ENCODE results near the gene EIF1.
"Not testable (repeated sequence)": the region's sequence is repeated elsewhere in the genome, so short reads cannot be mapped to it uniquely, and the experiment has no call there.

The EIF1 gene

GRCh38 chr17:41660221-41660711, 28.4 kb upstream of the EIF1 start:
- no peak overlapping the region for H3K4me3 Mint-ChIP-seq
- peaks cover 3% of the 10 kb centered on the region for H3K36me3 Mint-ChIP-seq (ENCODE audit: insufficient read depth)
- ATAC-seq (replicated peaks) (no peak), DNase-seq (no peak)
- H3K4me1 Mint-ChIP-seq (ENCODE audit: low read depth in 2 of 2), result no peaks in the 10 kb centered on the region
- H3K9me3 Mint-ChIP-seq, result no peaks in the 10 kb centered on the region
- H3K27ac Mint-ChIP-seq, result no peak overlapping the region
- peaks cover 6 to 19% of the 10 kb centered on the region in 2 donors for H3K27me3 Mint-ChIP-seq

GRCh38 chr17:41663451-41664171, 25.1 kb upstream of the EIF1 start:
- no peaks in the 10 kb centered on the region for H3K9me3 Mint-ChIP-seq
- no peaks in the 10 kb centered on the region for H3K27me3 Mint-ChIP-seq
- no peak for DNase-seq
- H3K36me3 Mint-ChIP-seq (ENCODE audit: insufficient read depth), result peaks cover 14% of the 10 kb centered on the region
- peaks cover 17 to 18% of the 10 kb centered on the region in 2 donors for H3K4me1 Mint-ChIP-seq (ENCODE audit: low read depth in 2 of 2)
- peak overlapping the region; percentile 14 to 15 for H3K27ac Mint-ChIP-seq
- H3K4me3 Mint-ChIP-seq, result no peak overlapping the region
- ATAC-seq (replicated peaks), result no peak

GRCh38 chr17:41664172-41664457, 24.6 kb upstream of the EIF1 start:
- Mint-ChIP-seq H3K4me1 (ENCODE audit: low read depth in 2 of 2) (peaks cover 17 to 18% of the 10 kb centered on the region in 2 donors), H3K27ac (no peak overlapping the region), H3K4me3 (no peak overlapping the region), H3K36me3 (ENCODE audit: insufficient read depth) (peaks cover 14% of the 10 kb centered on the region), H3K27me3 (no peaks in the 10 kb centered on the region), H3K9me3 (no peaks in the 10 kb centered on the region)
- ATAC-seq (replicated peaks) (no peak), DNase-seq (no peak)

GRCh38 chr17:41664587-41665565, 23.8 kb upstream of the EIF1 start:
- H3K36me3 Mint-ChIP-seq (ENCODE audit: insufficient read depth), result peaks cover 14% of the 10 kb centered on the region
- H3K27ac Mint-ChIP-seq, result peak overlapping the region; percentile 99
- no peak for ATAC-seq (replicated peaks)
- no peaks in the 10 kb centered on the region for H3K9me3 Mint-ChIP-seq
- peaks cover 17 to 18% of the 10 kb centered on the region in 2 donors for H3K4me1 Mint-ChIP-seq (ENCODE audit: low read depth in 2 of 2)
- no peaks in the 10 kb centered on the region for H3K27me3 Mint-ChIP-seq
- DNase-seq, result no peak
- H3K4me3 Mint-ChIP-seq, result peak overlapping the region; percentile 89 to 95

GRCh38 chr17:41665566-41666236, 23.0 kb upstream of the EIF1 start:
- ATAC-seq (replicated peaks) (peak; percentile 77), DNase-seq (peak; percentile 86 to 92 (median 91))
- peaks cover 17 to 18% of the 10 kb centered on the region in 2 donors for H3K4me1 Mint-ChIP-seq (ENCODE audit: low read depth in 2 of 2)
- H3K9me3 Mint-ChIP-seq, result no peaks in the 10 kb centered on the region
- H3K27me3 Mint-ChIP-seq, result no peaks in the 10 kb centered on the region
- peaks cover 14% of the 10 kb centered on the region for H3K36me3 Mint-ChIP-seq (ENCODE audit: insufficient read depth)
- H3K4me3 Mint-ChIP-seq, result peak overlapping the region; percentile 89 to 95
- H3K27ac Mint-ChIP-seq, result peak overlapping the region; percentile 99

GRCh38 chr17:41666237-41666641, 22.4 kb upstream of the EIF1 start:
- no peaks in the 10 kb centered on the region for H3K9me3 Mint-ChIP-seq

GRCh38 chr17:41666708-41667279, 21.9 kb upstream of the EIF1 start:
- H3K27ac Mint-ChIP-seq, result peak overlapping the region; percentile 99
- peaks cover 14% of the 10 kb centered on the region for H3K36me3 Mint-ChIP-seq (ENCODE audit: insufficient read depth)
- no peaks in the 10 kb centered on the region for H3K9me3 Mint-ChIP-seq
- H3K27me3 Mint-ChIP-seq, result no peaks in the 10 kb centered on the region
- H3K4me3 Mint-ChIP-seq, result peak overlapping the region; percentile 89 to 95
- peaks cover 17 to 18% of the 10 kb centered on the region in 2 donors for H3K4me1 Mint-ChIP-seq (ENCODE audit: low read depth in 2 of 2)
- ATAC-seq (replicated peaks) (peak; percentile 57), DNase-seq (peak; percentile 86 to 89 (median 86))

More at GRCh38 chr17:41666237-41666641, 22.4 kb upstream of the EIF1 start:
- ATAC-seq (replicated peaks), result peak; percentile 68
- peaks cover 17 to 18% of the 10 kb centered on the region in 2 donors for H3K4me1 Mint-ChIP-seq (ENCODE audit: low read depth in 2 of 2)
- no peaks in the 10 kb centered on the region for H3K27me3 Mint-ChIP-seq
- H3K27ac Mint-ChIP-seq, result peak overlapping the region; percentile 99
- peak in 2 of 3 experiments; percentile 62 to 66 for DNase-seq
- H3K36me3 Mint-ChIP-seq (ENCODE audit: insufficient read depth), result peaks cover 14% of the 10 kb centered on the region
- peak overlapping the region; percentile 89 to 95 for H3K4me3 Mint-ChIP-seq

- peaks cover 14% of the 10 kb centered on the region for H3K36me3 Mint-ChIP-seq (ENCODE audit: insufficient read depth)
- H3K4me3 Mint-ChIP-seq, result peak overlapping the region; percentile 89 to 95
- no peak for ATAC-seq (replicated peaks)
- no peak for DNase-seq
- peak overlapping the region; percentile 99 for H3K27ac Mint-ChIP-seq
- H3K9me3 Mint-ChIP-seq, result no peaks in the 10 kb centered on the region
- H3K27me3 Mint-ChIP-seq, result no peaks in the 10 kb centered on the region
- peaks cover 17 to 18% of the 10 kb centered on the region in 2 donors for H3K4me1 Mint-ChIP-seq (ENCODE audit: low read depth in 2 of 2)
Observed at GRCh38 chr17:41667280-41668041, 21.2 kb upstream of the EIF1 start.

GRCh38 chr17:41672153-41672552, 16.5 kb upstream of the EIF1 start:
- Mint-ChIP-seq H3K27ac (no peak overlapping the region), H3K27me3 (no peaks in the 10 kb centered on the region), H3K4me1 (ENCODE audit: low read depth in 2 of 2) (peaks cover 5% of the 10 kb centered on the region in 2 donors), H3K9me3 (no peaks in the 10 kb centered on the region), H3K4me3 (no peak overlapping the region), H3K36me3 (ENCODE audit: insufficient read depth) (peaks cover 2% of the 10 kb centered on the region)
- no peak for ATAC-seq (replicated peaks)
- no peak for DNase-seq

- not testable (repeated sequence) for H3K27ac Mint-ChIP-seq; H3K4me3 Mint-ChIP-seq; H3K27me3 Mint-ChIP-seq; DNase-seq; H3K9me3 Mint-ChIP-seq; ATAC-seq (replicated peaks); H3K36me3 Mint-ChIP-seq (ENCODE audit: insufficient read depth)
- H3K4me1 Mint-ChIP-seq (ENCODE audit: low read depth in 2 of 2), result peaks cover 16 to 20% of the 10 kb centered on the region in 2 donors
Observed at GRCh38 chr17:41675157-41676057, 13.3 kb upstream of the EIF1 start.

- DNase-seq (no peak), ATAC-seq (replicated peaks) (no peak)
- no peak overlapping the region for H3K27ac Mint-ChIP-seq
- no peaks in the 10 kb centered on the region for H3K27me3 Mint-ChIP-seq
- no peak overlapping the region for H3K4me3 Mint-ChIP-seq
- peaks cover 7% of the 10 kb centered on the region for H3K36me3 Mint-ChIP-seq (ENCODE audit: insufficient read depth)
- peaks cover 16 to 20% of the 10 kb centered on the region in 2 donors for H3K4me1 Mint-ChIP-seq (ENCODE audit: low read depth in 2 of 2)
- no peaks in the 10 kb centered on the region for H3K9me3 Mint-ChIP-seq
Observed at GRCh38 chr17:41676058-41676419, 12.6 kb upstream of the EIF1 start.

Data from effector memory CD8-positive, alpha-beta T cell (primary cell).